Stomach (tissue), 9 donors: ENCODE measurements around the gene ZDHHC11. TPM values are rescaled to one million over a fixed set of nuclear protein-coding genes. Genes with fewer than 3 reads are reported as not detected.
"Not testable (repeated sequence)": the region's sequence is repeated elsewhere in the genome, so short reads cannot be mapped to it uniquely, and the experiment has no call there.

Source experiments
- DNase-seq, 2 donors: peaks; one replicate each; pipeline versions ENCODE4 v3.0.0 to v3.0.0-alpha.2; 2013 to 2019
- H3K27ac ChIP-seq, 5 donors: fragments of 200-600 bp in 4 of 5; sonication (generic) in 4 of 5; one replicate each; pipeline ENCODE4 v1.5.1; 2013 to 2019; ENCODE audit warnings: mild to moderate bottlenecking in 1 of 5, moderate library complexity in 1 of 5
- H3K27me3 ChIP-seq, 3 donors: fragments of 200-600 bp; sonication (generic); one replicate each; pipeline ENCODE4 v1.5.1; 2017 to 2019; ENCODE audit warnings: mixed run types in 1 of 3
- H3K36me3 ChIP-seq, 4 donors: fragments of 200-600 bp; sonication (generic); 1 replicate in 3 of 4; 2 replicates in 1 of 4; pipeline ENCODE4 v1.5.1; 2016 to 2019
- H3K4me1 ChIP-seq, 4 donors: fragments of 200-600 bp; sonication (generic); one replicate each; pipeline ENCODE4 v1.5.1; 2016 to 2019
- H3K4me3 ChIP-seq, 4 donors: fragments of 200-600 bp; sonication (generic) in 3 of 4; one replicate each; pipeline ENCODE4 v1.5.1; 2016 to 2019; ENCODE audit warnings: mild to moderate bottlenecking in 1 of 4
- H3K9me3 ChIP-seq, 4 donors: fragments of 200-600 bp; sonication (generic); one replicate each; pipeline ENCODE4 v1.5.1; 2016 to 2019
- EP300 ChIP-seq: sonication (generic); formaldehyde crosslinking; IDR thresholded peaks from one replicate; pipeline ENCODE4 v1.6.1; 2017; ENCODE audit warnings: antibody characterized with exemption
- POLR2A ChIP-seq, 4 donors: fragments of 450-650 bp; IDR thresholded peaks; one replicate each; pipeline ENCODE4 v1.6.1; 2016; ENCODE audit warnings: antibody characterized with exemption in 4 of 4, control low read depth in 2 of 4, mild to moderate bottlenecking in 1 of 4, moderate library complexity in 1 of 4
- POLR2AphosphoS5 ChIP-seq, 3 donors: sonication (generic); formaldehyde crosslinking; IDR thresholded peaks; one replicate each; pipeline ENCODE4 v1.6.1; 2016; ENCODE audit warnings: antibody characterized with exemption in 3 of 3
- WGBS, 5 donors: extraction: QIAGEN DNeasy Blood & Tissue Kit in 3 of 5; methylation state at CpG; one replicate each; pipeline versions ENCODE4 v1.1.5 to v1.1.7; 2013 to 2018; 5-methylcytosine and 5-hydroxymethylcytosine counted together
- intact Hi-C: fragments of 100-400 bp; cut with DNase I; formaldehyde crosslinking; loops from one replicate; pipeline ENCODE4 v1.15.1; 2023; ENCODE audit warnings: low total_unique reads
- polyA plus RNA-seq, 3 donors: library from polyadenylated mRNA; stranded (reverse); fragments of 200-250 nt; gene quantifications; one replicate each; pipeline ENCODE4 v1.2.3, GENCODE V29; 2013
- total RNA-seq, 5 donors: library from RNA; depleted of rRNA; stranded (reverse); fragments of >200 nt; gene quantifications; one replicate each; pipeline versions ENCODE4 v1.1.0 to v1.2.3, GENCODE V29; 2014 to 2016
- TF ChIP-seq, protein P1 (sequence below), 7 experiments: fragments of 450-650 bp in 4 of 7; fragments of 200-600 bp in 3 of 7; sonication (generic) in 3 of 7; IDR thresholded peaks; one replicate each; pipeline ENCODE4 v1.5.1; 2016 to 2019; ENCODE audit warnings: antibody characterized with exemption in 7 of 7, control low read depth in 2 of 7, mild to moderate bottlenecking in 1 of 7
- donor health status: healthy with polysubstance abuse.
- donor health status: Bipolar disorder and iron deficiency.
- donor health status: healthy.

The ZDHHC11 gene
- total and polyA plus RNA-seq, 8 donors, result 1.6 to 35.2 (median 8.3) TPM

DNA sequence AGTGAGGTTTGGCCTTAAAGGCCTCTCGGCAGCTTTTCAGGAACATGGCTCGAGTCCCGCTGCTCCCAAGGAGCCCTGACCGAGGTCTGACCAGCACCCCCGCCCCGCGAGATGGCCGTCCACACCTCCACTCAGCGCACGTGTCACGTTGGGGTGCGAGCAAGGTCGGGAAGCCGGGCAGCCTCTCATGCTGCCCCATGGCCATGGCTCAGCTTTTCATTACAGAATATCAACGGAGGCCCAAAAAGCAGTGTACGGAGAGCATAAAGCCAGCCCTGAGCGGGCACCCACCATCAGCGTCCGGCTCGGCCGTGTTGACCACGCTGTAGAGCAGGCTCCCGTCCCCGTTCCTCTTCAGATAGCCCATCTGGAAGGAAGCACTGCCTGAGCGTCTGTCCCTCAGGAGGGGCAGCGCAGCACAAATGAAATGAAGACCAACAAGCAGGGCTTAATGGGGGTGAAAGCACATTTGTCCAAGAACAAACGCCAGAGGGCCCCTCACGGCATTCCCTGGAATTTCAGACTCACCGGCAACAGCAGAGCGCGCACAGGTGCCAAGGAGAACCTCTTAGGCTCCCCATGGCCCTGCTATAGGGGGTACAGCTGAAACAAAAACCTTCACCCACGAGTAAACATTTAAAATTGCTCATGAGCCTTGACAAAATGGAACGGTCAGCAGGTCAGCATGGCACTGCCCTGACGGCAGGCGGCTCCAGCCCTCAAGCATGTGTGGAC, 30.2 kb upstream of the ZDHHC11 start:
- H3K27ac ChIP-seq, result no peak overlapping the region
- TF ChIP-seq POLR2AphosphoS5 (IDR thresholded peaks at IDR 0.05), result no peak
- TF ChIP-seq EP300, result no peak
- TF ChIP-seq, protein P1, sequence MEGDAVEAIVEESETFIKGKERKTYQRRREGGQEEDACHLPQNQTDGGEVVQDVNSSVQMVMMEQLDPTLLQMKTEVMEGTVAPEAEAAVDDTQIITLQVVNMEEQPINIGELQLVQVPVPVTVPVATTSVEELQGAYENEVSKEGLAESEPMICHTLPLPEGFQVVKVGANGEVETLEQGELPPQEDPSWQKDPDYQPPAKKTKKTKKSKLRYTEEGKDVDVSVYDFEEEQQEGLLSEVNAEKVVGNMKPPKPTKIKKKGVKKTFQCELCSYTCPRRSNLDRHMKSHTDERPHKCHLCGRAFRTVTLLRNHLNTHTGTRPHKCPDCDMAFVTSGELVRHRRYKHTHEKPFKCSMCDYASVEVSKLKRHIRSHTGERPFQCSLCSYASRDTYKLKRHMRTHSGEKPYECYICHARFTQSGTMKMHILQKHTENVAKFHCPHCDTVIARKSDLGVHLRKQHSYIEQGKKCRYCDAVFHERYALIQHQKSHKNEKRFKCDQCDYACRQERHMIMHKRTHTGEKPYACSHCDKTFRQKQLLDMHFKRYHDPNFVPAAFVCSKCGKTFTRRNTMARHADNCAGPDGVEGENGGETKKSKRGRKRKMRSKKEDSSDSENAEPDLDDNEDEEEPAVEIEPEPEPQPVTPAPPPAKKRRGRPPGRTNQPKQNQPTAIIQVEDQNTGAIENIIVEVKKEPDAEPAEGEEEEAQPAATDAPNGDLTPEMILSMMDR (IDR thresholded peaks at IDR 0.05), result no peak
- no peak for TF ChIP-seq POLR2A (IDR thresholded peaks at IDR 0.05)
- peaks cover 58 to 82% (median 81%) of the 10 kb centered on the region in 4 donors for H3K36me3 ChIP-seq
- WGBS, 5 donors, result 94 to 96% (median 95%) methylated on average over 30 to 35 of the region's 35 CpGs
- H3K27me3 ChIP-seq, result no peaks in the 10 kb centered on the region
- intact Hi-C loops, result no loop called here
- no peaks in the 10 kb centered on the region for H3K4me1 ChIP-seq
- DNase-seq, result no peak
- no peaks in the 10 kb centered on the region for H3K9me3 ChIP-seq
- no peak overlapping the region for H3K4me3 ChIP-seq

DNA sequence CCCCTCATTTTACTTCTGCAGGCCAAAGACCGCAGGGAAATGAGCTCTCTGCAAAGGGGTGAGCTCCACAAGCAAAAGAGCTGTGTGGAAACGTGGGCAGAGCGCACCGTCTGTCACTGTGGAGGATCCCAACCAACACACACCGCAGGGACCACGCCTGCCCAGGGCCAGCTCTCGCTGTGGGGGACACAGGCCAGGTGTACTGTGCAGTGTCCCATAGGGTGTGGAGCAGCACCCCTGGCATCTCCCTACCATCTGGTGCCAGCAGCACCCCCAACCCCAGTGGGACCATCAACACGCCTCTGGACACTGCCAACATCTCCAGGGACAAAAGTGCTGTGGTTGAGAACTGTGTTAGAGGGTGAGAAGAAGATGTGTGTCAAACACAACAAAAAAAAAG, 27.9 kb upstream of the ZDHHC11 start:
- WGBS, 5 donors, result no CpG with 5 or more reads among the region's 8 CpGs
- H3K9me3 ChIP-seq, DNase-seq, intact Hi-C loops, H3K4me1 ChIP-seq, H3K27me3 ChIP-seq, H3K4me3 ChIP-seq, H3K27ac ChIP-seq: not testable (repeated sequence)
- H3K36me3 ChIP-seq, result peaks cover 40 to 82% (median 81%) of the 10 kb centered on the region in 4 donors

DNA sequence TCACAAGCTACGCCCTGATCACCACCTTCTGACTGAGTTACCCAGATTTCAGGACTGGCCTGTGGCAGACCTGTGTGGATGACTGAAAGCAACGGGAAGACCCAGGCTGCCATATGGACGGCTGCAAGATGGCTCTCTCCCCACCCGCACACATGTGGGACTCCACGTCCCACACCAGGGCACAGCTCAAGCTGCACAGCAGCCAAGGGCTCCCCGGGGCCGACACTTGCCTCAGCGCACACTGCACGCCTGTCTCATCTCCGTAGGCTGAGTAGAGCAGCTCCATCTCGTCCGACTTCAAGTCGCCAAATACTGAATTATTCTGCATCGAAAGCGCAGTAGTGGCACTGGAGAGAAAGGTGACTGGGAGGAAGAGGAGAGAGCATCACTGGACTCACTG, 27.3 kb upstream of the ZDHHC11 start:
- H3K27ac ChIP-seq, result no peak overlapping the region
- H3K4me3 ChIP-seq, result no peak overlapping the region
- WGBS, 5 donors, result 93 to 96% (median 95%) methylated on average over 15 of the region's 15 CpGs
- H3K9me3 ChIP-seq, result no peaks in the 10 kb centered on the region
- TF ChIP-seq POLR2AphosphoS5 (IDR thresholded peaks at IDR 0.05), result no peak
- no peak for TF ChIP-seq POLR2A (IDR thresholded peaks at IDR 0.05)
- TF ChIP-seq, protein P1 (IDR thresholded peaks at IDR 0.05), result no peak
- TF ChIP-seq EP300, result no peak
- intact Hi-C loops, result no loop called here
- H3K4me1 ChIP-seq, result peaks cover 0 to 7% (median 0%) of the 10 kb centered on the region in 4 donors
- no peak for DNase-seq
- H3K36me3 ChIP-seq, result peaks cover 38 to 82% (median 81%) of the 10 kb centered on the region in 4 donors
- H3K27me3 ChIP-seq, result no peaks in the 10 kb centered on the region

DNA sequence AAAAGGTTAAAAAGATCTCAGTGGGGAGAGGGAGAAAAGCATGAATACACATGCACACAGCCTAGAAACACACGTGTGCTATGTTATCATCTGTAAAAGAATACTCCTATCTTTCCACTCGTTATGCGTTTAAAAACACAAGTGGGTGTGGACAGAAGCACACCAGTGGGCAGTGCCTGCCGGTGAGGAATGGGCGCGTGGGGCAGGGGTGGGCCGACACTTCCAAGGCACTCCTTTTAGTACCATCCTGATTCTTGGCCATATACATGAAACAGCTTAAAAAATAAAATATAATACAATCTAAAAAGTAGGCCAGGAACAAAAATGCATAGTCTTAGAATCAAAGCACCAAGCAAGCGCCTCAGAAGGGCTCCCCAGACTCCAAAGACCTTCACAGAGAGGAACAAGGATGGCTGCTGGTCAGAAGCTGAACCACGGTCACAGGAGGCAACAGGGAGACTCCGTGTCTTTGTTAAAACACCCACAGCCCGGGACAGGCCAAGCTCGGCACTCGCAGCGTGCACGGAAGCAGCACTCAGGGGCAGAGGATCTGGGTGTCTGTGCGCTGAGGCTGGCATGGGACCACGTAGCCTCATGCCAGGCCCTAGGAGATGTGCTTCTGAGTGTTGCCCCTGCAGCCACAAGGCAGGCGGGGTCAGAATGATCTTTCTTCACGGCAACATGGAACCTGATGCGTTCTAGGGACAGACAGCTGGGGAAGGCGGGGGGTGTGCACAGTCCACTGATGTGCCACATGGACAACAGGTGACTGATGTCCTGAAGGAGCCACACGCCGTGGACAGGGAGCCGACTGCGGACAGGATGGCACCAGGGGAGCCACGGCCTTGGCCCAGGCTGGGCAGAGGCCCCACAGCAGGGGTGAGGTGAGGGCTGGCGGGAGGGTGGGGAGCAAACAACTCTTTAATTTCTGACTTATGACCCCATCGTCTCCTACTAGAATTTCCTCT, 25.9 kb upstream of the ZDHHC11 start:
- H3K4me3 ChIP-seq, result no peak overlapping the region

More for the DNA sequence above, 25.9 kb upstream of the ZDHHC11 start:
- Histone ChIP-seq H3K4me1 (peaks cover 0 to 10% (median 0%) of the 10 kb centered on the region in 4 donors), H3K36me3 (peaks cover 40 to 82% (median 81%) of the 10 kb centered on the region in 4 donors), H3K27me3 (no peaks in the 10 kb centered on the region), H3K27ac (no peak overlapping the region), H3K9me3 (no peaks in the 10 kb centered on the region)
- WGBS, 5 donors, result 92 to 95% (median 93%) methylated on average over 27 to 28 of the region's 28 CpGs
- intact Hi-C loops, result no loop called here
- no peak for DNase-seq
- TF ChIP-seq POLR2A (IDR thresholded peaks at IDR 0.05) (no peak), POLR2AphosphoS5 (IDR thresholded peaks at IDR 0.05) (no peak), EP300 (no peak)
- TF ChIP-seq, protein P1 (IDR thresholded peaks at IDR 0.05), result no peak
